Naive thymus-derived CD8-positive, alpha-beta T cell (primary cell): ENCODE results near the gene KNDC1. TPM values are rescaled to one million over a fixed set of nuclear protein-coding genes. Genes with fewer than 3 reads are reported as not detected.
A peak's percentile ranks its signal among the peaks of the same experiment; 100 is the strongest.

Source experiments
- ATAC-seq, 2 donors: fragments of 150-1000 bp; cut with Tn5 transposase in 1 of 2; sonication (Bioruptor Pico), chemical (Tn5 transposase) in 1 of 2; 1 replicate in 1 of 2; 2 replicates in 1 of 2; pipeline ENCODE4 v1.10.0; 2021; ENCODE audit warnings: mild to moderate bottlenecking in 2 of 2, moderate library complexity in 2 of 2
- POLR2A ChIA-PET: fragments of 350-600 bp; sonication (Branson Sonifier 250); formaldehyde crosslinking; loops from one replicate; lab custom pipeline; 2021; ENCODE audit warnings: antibody characterized with exemption; lab: Charles Lee
- DNase-seq, 10 donors: peaks; one replicate each; pipeline versions ENCODE4 v3.0.0 to v3.0.0-alpha.2; 2020 to 2022
- H3K27ac Mint-ChIP-seq, 10 donors: one replicate each; pipeline ENCODE4 v1.8.0; 2020 to 2022; ENCODE audit warnings: mild to moderate bottlenecking in 10 of 10, mixed read lengths in 10 of 10, moderate library complexity in 4 of 10, inconsistent platforms in 1 of 10
- H3K27me3 Mint-ChIP-seq, 5 donors: one replicate each; pipeline ENCODE4 v1.8.0; 2021 to 2022; ENCODE audit warnings: mixed read lengths in 5 of 5
- H3K36me3 Mint-ChIP-seq, 3 donors: one replicate each; pipeline ENCODE4 v1.8.0; 2020 to 2022; ENCODE audit warnings: mixed read lengths in 3 of 3, mild to moderate bottlenecking in 2 of 3, inconsistent platforms in 1 of 3
- H3K4me1 Mint-ChIP-seq, 4 donors: one replicate each; pipeline ENCODE4 v1.8.0; 2021 to 2022; ENCODE audit warnings: mixed read lengths in 4 of 4
- H3K4me3 Mint-ChIP-seq, 10 donors: one replicate each; pipeline ENCODE4 v1.8.0; 2020 to 2022; ENCODE audit warnings: mild to moderate bottlenecking in 10 of 10, mixed read lengths in 10 of 10, moderate library complexity in 6 of 10, inconsistent platforms in 1 of 10
- H3K9me3 Mint-ChIP-seq, 9 donors: one replicate each; pipeline ENCODE4 v1.8.0; 2020 to 2022; ENCODE audit warnings: mixed read lengths in 9 of 9, mild to moderate bottlenecking in 3 of 9, inconsistent platforms in 1 of 9, moderate library complexity in 1 of 9
- polyA plus RNA-seq, 3 donors: library from polyadenylated mRNA; unstranded; fragments of 300-500 nt; fragmentation: Illumina TruSeq; gene quantifications; one replicate each; pipeline ENCODE4 v1.2.3, GENCODE V29; 2021
- total RNA-seq, 8 experiments: library from RNA in 2 of 8; stranded (reverse) in 2 of 8; gene quantifications; one replicate each; pipeline ENCODE4 v1.2.3 and lab custom pipeline; 2021 to 2026

KNDC1 gene
- total and polyA plus RNA-seq, 5 experiments from 2014 or later = 0.49 TPM; not detected in 4

GRCh38 chr10:133189726-133190125 is 29.7 kb downstream of the KNDC1 start:
- DNase-seq = no peak
- Mint-ChIP-seq H3K27ac (no peak overlapping the region), H3K9me3 (peaks cover 0 to 10% (median 8%) of the 10 kb centered on the region in 9 donors), H3K4me3 (no peak overlapping the region), H3K36me3 (no peaks in the 10 kb centered on the region), H3K27me3 (peaks cover 0 to 6% (median 3%) of the 10 kb centered on the region in 5 donors), H3K4me1 (no peaks in the 10 kb centered on the region)
- ATAC-seq = no peak
- POLR2A ChIA-PET = no interaction called here

DNA sequence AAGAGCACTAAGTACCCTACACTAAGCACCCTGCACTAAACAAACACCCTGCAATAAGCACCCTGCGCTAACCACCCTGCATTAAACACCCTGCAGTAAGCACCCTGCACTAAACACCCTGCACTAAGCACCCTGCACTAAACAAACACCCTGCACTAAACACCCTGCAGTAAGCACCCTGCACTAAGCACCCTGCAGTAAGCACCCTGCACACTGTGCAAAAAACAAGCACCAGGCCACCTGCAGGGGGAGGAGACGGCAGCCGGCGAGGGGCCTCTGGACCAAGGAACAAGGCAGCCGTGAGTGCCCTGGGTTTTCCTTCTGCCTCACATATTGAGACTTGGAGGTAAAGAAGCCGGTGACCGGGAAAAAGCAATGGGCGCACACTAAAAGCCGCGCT is 30.2 kb downstream of the KNDC1 start:
- H3K27ac Mint-ChIP-seq = no peak overlapping the region
- ATAC-seq (no peak), DNase-seq (no peak)
- H3K4me3 Mint-ChIP-seq = no peak overlapping the region
- H3K27me3 Mint-ChIP-seq = peaks cover 0 to 11% (median 3%) of the 10 kb centered on the region in 5 donors
- H3K36me3 Mint-ChIP-seq = no peaks in the 10 kb centered on the region
- POLR2A ChIA-PET = no interaction called here
- no peaks in the 10 kb centered on the region for H3K4me1 Mint-ChIP-seq
- H3K9me3 Mint-ChIP-seq = peaks cover 0 to 10% (median 8%) of the 10 kb centered on the region in 9 donors

GRCh38 chr10:133191651-133192050 is 31.6 kb downstream of the KNDC1 start:
- peaks cover 0 to 11% (median 3%) of the 10 kb centered on the region in 5 donors for H3K27me3 Mint-ChIP-seq
- POLR2A ChIA-PET = no interaction called here

GRCh38 chr10:133194151-133194550 is 34.1 kb downstream of the KNDC1 start:
- H3K27ac Mint-ChIP-seq = no peak overlapping the region
- H3K4me3 Mint-ChIP-seq = no peak overlapping the region
- ATAC-seq (no peak), DNase-seq (no peak)
- H3K27me3 Mint-ChIP-seq = peaks cover 0 to 11% (median 3%) of the 10 kb centered on the region in 5 donors
- no peaks in the 10 kb centered on the region for H3K36me3 Mint-ChIP-seq
- POLR2A ChIA-PET = no interaction called here
- H3K9me3 Mint-ChIP-seq = peaks cover 0 to 10% (median 8%) of the 10 kb centered on the region in 9 donors
- H3K4me1 Mint-ChIP-seq = no peaks in the 10 kb centered on the region

More at GRCh38 chr10:133191651-133192050, 31.6 kb downstream of the KNDC1 start:
- H3K4me1 Mint-ChIP-seq = no peaks in the 10 kb centered on the region
- no peaks in the 10 kb centered on the region for H3K36me3 Mint-ChIP-seq
- H3K9me3 Mint-ChIP-seq = peaks cover 0 to 10% (median 8%) of the 10 kb centered on the region in 9 donors
- H3K4me3 Mint-ChIP-seq = no peak overlapping the region
- H3K27ac Mint-ChIP-seq = no peak overlapping the region
- DNase-seq = no peak
- no peak for ATAC-seq

DNA sequence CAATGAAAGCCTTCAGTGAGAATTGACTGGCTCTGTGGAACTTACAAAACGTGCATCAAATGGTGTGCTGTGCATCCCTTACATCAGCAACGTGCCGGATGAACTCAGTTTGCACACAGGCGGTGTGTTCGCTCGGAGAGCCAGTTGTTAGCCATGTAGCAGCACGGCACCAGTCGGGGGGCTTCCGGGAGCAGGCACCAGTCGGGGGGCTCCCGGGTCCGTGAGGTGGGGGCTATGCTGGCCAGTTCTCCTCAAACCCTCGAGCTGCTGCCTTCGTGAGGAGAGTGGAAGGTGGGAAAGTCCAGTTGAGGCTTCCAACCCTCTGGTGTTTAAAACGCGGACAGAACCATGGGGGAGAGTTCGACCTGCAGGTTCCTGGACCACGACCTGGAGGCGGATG is 35.1 kb downstream of the KNDC1 start:
- Mint-ChIP-seq H3K27me3 (peaks cover 0 to 11% (median 0%) of the 10 kb centered on the region in 5 donors), H3K9me3 (peaks cover 0 to 10% (median 8%) of the 10 kb centered on the region in 9 donors), H3K4me1 (no peaks in the 10 kb centered on the region), H3K4me3 (no peak overlapping the region), H3K27ac (peak overlapping the region in 1 of 10 donors; percentile 49), H3K36me3 (no peaks in the 10 kb centered on the region)
- POLR2A ChIA-PET = no interaction called here
- ATAC-seq (no peak), DNase-seq (no peak)

GRCh38 chr10:133195611-133196010 is 35.6 kb downstream of the KNDC1 start:
- no peaks in the 10 kb centered on the region for H3K4me1 Mint-ChIP-seq
- DNase-seq (no peak), ATAC-seq (no peak)
- peaks cover 0 to 10% (median 8%) of the 10 kb centered on the region in 9 donors for H3K9me3 Mint-ChIP-seq
- H3K27ac Mint-ChIP-seq = peak overlapping the region in 1 of 10 donors; percentile 49
- POLR2A ChIA-PET = no interaction called here
- no peaks in the 10 kb centered on the region for H3K36me3 Mint-ChIP-seq
- no peak overlapping the region for H3K4me3 Mint-ChIP-seq
- H3K27me3 Mint-ChIP-seq = peaks cover 0 to 11% (median 0%) of the 10 kb centered on the region in 5 donors

DNA sequence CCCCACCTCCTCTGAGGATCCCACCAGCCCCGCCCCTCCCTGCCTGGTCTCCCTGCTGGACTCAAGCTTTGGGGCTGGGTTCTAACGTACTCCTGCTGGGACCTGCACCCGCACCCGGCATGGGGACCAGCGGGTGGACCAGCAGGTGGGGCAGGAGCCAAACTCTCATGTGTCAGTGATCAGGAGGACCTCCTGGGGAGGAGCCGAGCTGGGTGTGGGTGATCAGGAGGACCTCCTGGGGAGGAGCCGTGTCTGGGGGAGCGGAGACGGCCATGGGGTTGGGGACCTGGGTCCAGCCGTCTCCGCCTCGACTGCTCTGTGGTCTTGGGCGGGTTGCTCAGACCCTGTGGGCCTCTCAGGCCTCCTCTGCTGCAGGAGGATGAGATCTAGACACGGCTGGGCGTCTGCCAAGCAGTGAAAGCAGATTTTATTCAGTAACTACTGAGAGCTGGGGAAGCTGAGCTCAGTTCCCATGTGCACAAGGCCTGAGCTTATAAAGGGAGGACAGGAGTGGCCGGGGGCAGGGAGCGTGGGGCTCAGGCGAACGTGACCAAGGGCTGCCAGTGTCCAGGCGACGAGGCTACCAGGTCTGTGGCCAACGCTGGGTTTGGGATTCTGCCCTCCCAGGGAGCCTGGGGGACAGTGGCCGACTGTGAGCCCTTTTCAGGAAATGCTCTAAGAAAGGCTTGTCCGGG is 36.3 kb downstream of the KNDC1 start:
- DNase-seq = no peak
- Mint-ChIP-seq H3K27me3 (peaks cover 0 to 11% (median 1%) of the 10 kb centered on the region in 5 donors), H3K4me1 (no peaks in the 10 kb centered on the region), H3K9me3 (peaks cover 0 to 10% (median 8%) of the 10 kb centered on the region in 9 donors), H3K36me3 (no peaks in the 10 kb centered on the region), H3K27ac (peak overlapping the region in 1 of 10 donors; percentile 65), H3K4me3 (no peak overlapping the region)
- POLR2A ChIA-PET = no interaction called here
- ATAC-seq = no peak

- H3K4me1 Mint-ChIP-seq = no peaks in the 10 kb centered on the region
- H3K4me3 Mint-ChIP-seq = no peak overlapping the region
- DNase-seq = no peak
- peaks cover 0 to 9% (median 5%) of the 10 kb centered on the region in 9 donors for H3K9me3 Mint-ChIP-seq
- H3K27me3 Mint-ChIP-seq = peaks cover 0 to 11% (median 1%) of the 10 kb centered on the region in 5 donors
- no peak for ATAC-seq
- H3K27ac Mint-ChIP-seq = no peak overlapping the region
- H3K36me3 Mint-ChIP-seq = no peaks in the 10 kb centered on the region
- POLR2A ChIA-PET = no interaction called here
Measured at GRCh38 chr10:133196936-133197758, 37.1 kb downstream of the KNDC1 start.

- H3K27ac Mint-ChIP-seq = no peak overlapping the region
- no peaks in the 10 kb centered on the region for H3K4me1 Mint-ChIP-seq
- no peak for DNase-seq
- no peak overlapping the region for H3K4me3 Mint-ChIP-seq
- no peaks in the 10 kb centered on the region for H3K36me3 Mint-ChIP-seq
- no peak for ATAC-seq
- POLR2A ChIA-PET = no interaction called here
- peaks cover 0 to 11% (median 1%) of the 10 kb centered on the region in 5 donors for H3K27me3 Mint-ChIP-seq
- H3K9me3 Mint-ChIP-seq = peaks cover 0 to 9% (median 2%) of the 10 kb centered on the region in 9 donors
Measured at GRCh38 chr10:133197786-133198185, 37.8 kb downstream of the KNDC1 start.

- H3K27ac Mint-ChIP-seq = no peak overlapping the region
- H3K36me3 Mint-ChIP-seq = no peaks in the 10 kb centered on the region
- no peaks in the 10 kb centered on the region for H3K4me1 Mint-ChIP-seq
- H3K27me3 Mint-ChIP-seq = peaks cover 0 to 10% (median 1%) of the 10 kb centered on the region in 5 donors
- no peak for ATAC-seq
- POLR2A ChIA-PET = no interaction called here
- no peak for DNase-seq
- H3K9me3 Mint-ChIP-seq = peaks cover 0 to 9% (median 2%) of the 10 kb centered on the region in 9 donors
- H3K4me3 Mint-ChIP-seq = no peak overlapping the region
Measured at GRCh38 chr10:133198206-133198605, 38.2 kb downstream of the KNDC1 start.

DNA sequence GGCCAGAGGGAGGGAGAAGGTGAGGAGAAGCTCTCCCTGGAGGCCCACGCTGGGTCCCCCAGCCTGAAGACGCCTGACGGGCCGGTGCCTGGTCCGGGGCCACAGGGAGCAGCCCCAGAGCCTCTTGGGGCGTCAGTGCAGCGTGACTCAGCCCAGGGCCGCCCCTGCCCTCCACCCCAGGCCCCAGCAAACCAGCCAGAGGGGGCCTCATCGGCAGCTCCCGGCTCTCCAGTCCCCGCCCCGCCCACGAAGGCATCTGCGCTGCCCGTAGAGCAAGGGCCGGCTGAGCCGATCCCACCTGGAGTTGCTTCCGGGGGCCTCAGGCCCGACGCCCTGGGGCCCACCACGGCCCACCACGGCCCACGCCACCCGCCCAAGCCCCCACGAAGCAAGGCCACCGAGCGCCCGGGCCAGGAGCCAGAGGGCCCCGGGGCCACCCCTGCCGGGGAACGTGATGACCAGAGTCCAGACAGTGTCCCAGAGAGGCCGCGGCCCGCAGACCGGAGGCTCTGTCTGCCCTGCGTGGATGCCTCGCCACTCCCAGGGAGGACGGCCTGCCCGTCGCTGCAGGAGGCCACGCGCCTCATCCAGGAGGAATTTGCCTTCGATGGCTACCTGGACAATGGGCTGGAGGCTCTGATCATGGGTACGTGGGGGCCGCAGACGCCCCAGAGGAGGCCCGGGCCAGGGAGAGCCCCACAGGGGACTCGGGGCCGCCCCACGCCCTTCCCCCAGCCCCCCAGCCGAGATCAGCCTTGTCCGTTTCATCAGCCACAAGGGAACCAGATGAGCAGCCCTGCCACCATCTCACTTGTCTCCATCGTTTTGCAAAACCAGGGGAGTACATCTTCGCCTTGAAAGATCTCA is 38.8 kb downstream of the KNDC1 start:
- no peaks in the 10 kb centered on the region for H3K36me3 Mint-ChIP-seq
- H3K4me1 Mint-ChIP-seq = no peaks in the 10 kb centered on the region
- no peak for ATAC-seq
- POLR2A ChIA-PET = no interaction called here
- no peak overlapping the region for H3K4me3 Mint-ChIP-seq
- DNase-seq = no peak
- H3K27me3 Mint-ChIP-seq = peaks cover 0 to 8% (median 1%) of the 10 kb centered on the region in 5 donors
- no peak overlapping the region for H3K27ac Mint-ChIP-seq
- peaks cover 0 to 5% (median 1%) of the 10 kb centered on the region in 9 donors for H3K9me3 Mint-ChIP-seq

DNA sequence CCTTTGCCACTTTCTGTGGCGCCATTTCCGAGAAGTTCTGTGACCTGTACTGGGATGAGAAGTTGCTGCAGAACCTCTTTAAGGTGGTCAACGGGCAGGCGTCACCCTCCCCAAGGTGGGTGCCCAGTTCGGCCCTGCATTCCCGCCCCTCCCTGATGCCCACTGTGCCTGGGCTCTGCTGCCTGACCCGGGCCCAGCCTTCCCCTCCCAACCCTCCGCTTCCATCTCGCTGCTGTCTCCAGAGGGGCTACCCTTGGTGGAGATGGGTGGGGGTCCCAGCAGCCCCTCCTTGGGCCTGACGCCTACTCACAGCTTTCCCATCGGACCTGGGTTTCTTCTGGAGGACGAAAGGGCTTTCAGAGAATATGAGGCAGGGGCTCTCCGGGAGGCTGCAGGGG is 39.5 kb downstream of the KNDC1 start:
- ATAC-seq (no peak), DNase-seq (no peak)
- Mint-ChIP-seq H3K27ac (no peak overlapping the region), H3K9me3 (peaks cover 0 to 3% (median 0%) of the 10 kb centered on the region in 9 donors), H3K36me3 (no peaks in the 10 kb centered on the region), H3K4me3 (no peak overlapping the region), H3K27me3 (peaks cover 0 to 7% (median 1%) of the 10 kb centered on the region in 5 donors), H3K4me1 (no peaks in the 10 kb centered on the region)
- POLR2A ChIA-PET = no interaction called here
